ENCODE data around the gene TPD52L2. TPM values are rescaled to one million over a fixed set of nuclear protein-coding genes. Genes with fewer than 3 reads are reported as not detected.

Gene TPD52L2
- total RNA-seq, 2 experiments from 2014 or later: 67.8 to 70.8 TPM

- H3K4me3 Mint-ChIP-seq: no peak overlapping the region
- no peaks in the 10 kb centered on the region for H3K4me1 Mint-ChIP-seq (ENCODE audit: low read depth)
- ChIA-PET CTCF (interaction anchor here (1.0 to 1.1 kb wide), 2 partner anchors 59 to 61 kb away, joined by 3 read pairs; no protein-coding TSS in a partner anchor), POLR2A (no interaction called here)
- intact Hi-C loops (cut with micrococcal nuclease): no loop called here
- peaks cover 21% of the 10 kb centered on the region for H3K36me3 Mint-ChIP-seq
- no peaks in the 10 kb centered on the region for H3K9me3 Mint-ChIP-seq
- H3K27me3 Mint-ChIP-seq: no peaks in the 10 kb centered on the region
- no peak for DNase-seq
- H3K27ac Mint-ChIP-seq: no peak overlapping the region
These were observed 69.4 kb downstream of the TPD52L2 start for GRCh38 chr20:63934271-63935068.

DNA sequence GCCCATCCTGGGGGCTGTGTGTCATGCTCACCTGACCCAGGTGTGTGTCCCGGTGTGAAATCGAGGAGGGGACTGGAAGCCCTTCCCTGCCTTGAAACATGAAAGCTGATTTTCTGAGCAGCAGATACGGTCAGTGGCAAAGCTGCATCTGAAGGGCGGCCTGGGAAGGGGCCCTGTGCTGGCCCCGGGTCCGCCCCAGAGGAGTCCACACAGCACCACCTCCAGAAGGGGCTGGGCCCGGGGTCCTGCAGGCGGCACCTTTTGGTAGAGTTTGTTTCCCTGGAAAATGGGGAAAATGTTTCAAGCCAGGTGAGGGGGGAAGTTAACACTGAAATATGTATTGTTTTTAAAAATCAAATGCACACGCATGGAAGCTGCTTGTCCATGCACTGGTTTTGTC is 70.4 kb downstream of the TPD52L2 start:
- intact Hi-C loops (cut with micrococcal nuclease): no loop called here
- Mint-ChIP-seq H3K9me3 (no peaks in the 10 kb centered on the region), H3K27ac (no peak overlapping the region), H3K27me3 (no peaks in the 10 kb centered on the region), H3K4me1 (ENCODE audit: low read depth) (no peaks in the 10 kb centered on the region), H3K36me3 (peaks cover 20% of the 10 kb centered on the region), H3K4me3 (no peak overlapping the region)
- DNase-seq: no peak
- CTCF ChIA-PET: interaction anchor here (1.0 kb wide), 1 partner anchor 62 kb away, joined by 3 read pairs; no protein-coding TSS in a partner anchor
- POLR2A ChIA-PET: no interaction called here

GRCh38 chr20:63937596-63937995 is 72.5 kb downstream of the TPD52L2 start:
- intact Hi-C loops (cut with micrococcal nuclease): no loop called here

DNA sequence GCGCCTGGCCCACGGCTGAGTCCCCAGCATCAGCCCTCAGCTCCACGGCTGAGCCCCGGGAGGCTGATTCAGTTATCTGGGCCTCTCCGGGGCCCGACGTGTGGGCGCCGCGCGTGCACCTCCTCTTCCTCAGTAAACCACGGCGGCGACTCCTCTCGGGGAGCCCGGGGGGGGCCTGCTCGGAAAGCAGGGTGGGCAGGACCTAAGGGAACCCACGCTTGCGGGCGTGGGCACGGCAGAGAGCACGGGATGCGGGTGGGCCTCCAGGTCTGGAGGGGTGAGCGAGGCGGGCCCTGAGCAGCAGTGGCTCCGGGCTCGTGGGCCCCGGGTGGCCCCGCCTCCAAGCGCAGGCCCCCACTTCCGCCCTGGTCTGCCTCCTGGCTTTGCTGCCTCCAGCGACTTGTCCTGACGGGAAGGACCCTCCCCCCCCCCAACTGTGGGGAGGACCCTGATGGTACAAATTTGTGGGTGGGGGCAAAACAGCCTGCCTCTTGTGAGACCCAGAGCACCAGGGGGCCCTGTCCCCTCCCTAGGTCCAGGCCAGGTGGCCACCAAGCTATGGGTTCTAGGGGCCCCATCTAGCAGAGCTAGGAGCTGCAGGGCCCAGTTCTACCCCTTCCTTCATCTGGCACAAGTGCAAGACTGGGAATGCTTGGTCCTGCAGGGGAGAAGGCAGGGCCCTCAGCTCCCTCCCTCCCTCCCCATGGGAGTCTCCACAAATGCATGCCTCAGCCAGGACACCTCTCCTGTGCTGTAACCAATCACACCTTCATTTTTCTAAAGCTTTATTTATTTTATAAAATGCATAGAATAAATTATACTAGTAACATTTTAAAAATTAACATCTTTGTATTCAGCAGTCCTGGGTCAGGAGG is 74.2 kb downstream of the TPD52L2 start:
- CTCF ChIA-PET: no interaction called here
- peaks cover 5% of the 10 kb centered on the region for H3K4me1 Mint-ChIP-seq (ENCODE audit: low read depth)
- H3K27me3 Mint-ChIP-seq: no peaks in the 10 kb centered on the region
- peaks cover 12% of the 10 kb centered on the region for H3K36me3 Mint-ChIP-seq
- no peak overlapping the region for H3K27ac Mint-ChIP-seq
- no peak overlapping the region for H3K4me3 Mint-ChIP-seq
- intact Hi-C loops (cut with micrococcal nuclease): no loop called here
- no peak for DNase-seq
- POLR2A ChIA-PET: no interaction called here
- no peaks in the 10 kb centered on the region for H3K9me3 Mint-ChIP-seq

More at GRCh38 chr20:63937596-63937995, 72.5 kb downstream of the TPD52L2 start:
- Mint-ChIP-seq H3K4me1 (ENCODE audit: low read depth) (peaks cover 5% of the 10 kb centered on the region), H3K9me3 (no peaks in the 10 kb centered on the region), H3K27me3 (no peaks in the 10 kb centered on the region), H3K36me3 (peaks cover 12% of the 10 kb centered on the region), H3K27ac (no peak overlapping the region), H3K4me3 (no peak overlapping the region)
- ChIA-PET CTCF (no interaction called here), POLR2A (no interaction called here)
- no peak for DNase-seq

DNA sequence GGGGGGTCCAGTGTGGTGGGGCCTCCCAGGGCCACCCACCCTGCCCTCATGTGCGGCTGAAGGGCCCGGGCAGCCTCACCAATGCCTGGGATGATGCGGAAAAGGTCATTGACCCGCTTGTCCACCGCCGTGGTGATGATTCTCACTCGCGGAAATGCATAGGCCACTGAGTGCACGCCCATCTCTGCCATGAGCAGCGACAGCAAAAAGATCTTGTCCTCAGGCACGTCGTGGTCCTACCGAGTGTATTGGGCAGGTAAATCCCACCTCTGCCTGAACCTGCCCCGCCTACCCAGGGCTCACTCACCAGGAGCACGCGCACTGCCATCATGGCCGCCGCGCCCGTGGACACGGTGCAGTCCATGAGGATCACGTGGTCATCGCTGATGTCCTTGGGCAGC is 75.0 kb downstream of the TPD52L2 start:
- Mint-ChIP-seq H3K4me3 (no peak overlapping the region), H3K27me3 (no peaks in the 10 kb centered on the region), H3K36me3 (peaks cover 12% of the 10 kb centered on the region), H3K9me3 (no peaks in the 10 kb centered on the region), H3K4me1 (ENCODE audit: low read depth) (peaks cover 5% of the 10 kb centered on the region), H3K27ac (no peak overlapping the region)
- POLR2A ChIA-PET: no interaction called here
- DNase-seq: no peak
- intact Hi-C loops (cut with micrococcal nuclease): no loop called here
- CTCF ChIA-PET: no interaction called here

GRCh38 chr20:63940472-63941266 is 75.6 kb downstream of the TPD52L2 start:
- no peak for DNase-seq
- no peak overlapping the region for H3K4me3 Mint-ChIP-seq
- H3K27ac Mint-ChIP-seq: no peak overlapping the region
- no peaks in the 10 kb centered on the region for H3K27me3 Mint-ChIP-seq
- intact Hi-C loops (cut with micrococcal nuclease): no loop called here
- H3K9me3 Mint-ChIP-seq: no peaks in the 10 kb centered on the region
- ChIA-PET POLR2A (no interaction called here), CTCF (interaction anchor here (0.9 kb wide), 1 partner anchor 33 kb away, joined by 4 read pairs; no protein-coding TSS in a partner anchor)
- peaks cover 5% of the 10 kb centered on the region for H3K4me1 Mint-ChIP-seq (ENCODE audit: low read depth)
- H3K36me3 Mint-ChIP-seq: peaks cover 11% of the 10 kb centered on the region

Small RNA genes lying within 50 kb of the gene (microRNA-seq; reads per million reads assigned to microRNA genes)
- gene MIR1914 (ENCODE audit: borderline microRNAs expressed, borderline number of aligned reads, borderline replicate concordance): not detected
- gene MIR941-1 (ENCODE audit: borderline microRNAs expressed, borderline number of aligned reads, borderline replicate concordance): not detected
- not detected for gene MIR941-2 (ENCODE audit: borderline microRNAs expressed, borderline number of aligned reads, borderline replicate concordance)
- not detected for gene MIR941-3 (ENCODE audit: borderline microRNAs expressed, borderline number of aligned reads, borderline replicate concordance)
- gene MIR941-4 (ENCODE audit: borderline microRNAs expressed, borderline number of aligned reads, borderline replicate concordance): not detected
- gene MIR941-5 (ENCODE audit: borderline microRNAs expressed, borderline number of aligned reads, borderline replicate concordance): not detected

Other genes with a start within 250 kb of the TPD52L2 start
- 10 to 100 TPM; 13.6 to 14.0 TPM for gene GMEB2, start 238.2 kb upstream of the TPD52L2 start, total RNA-seq
- gene STMN3, start 211.8 kb upstream of the TPD52L2 start, total RNA-seq: 10 to 100 TPM; 17.3 to 18.0 TPM
- gene RTEL1, start 207.0 kb upstream of the TPD52L2 start, total RNA-seq: 10 to 100 TPM; 38.0 to 38.3 TPM
- gene TNFRSF6B, start 168.6 kb upstream of the TPD52L2 start, total RNA-seq: not detected
- 10 to 100 TPM; 54.6 to 58.4 TPM for gene ARFRP1, start 157.3 kb upstream of the TPD52L2 start, total RNA-seq
- gene ZGPAT, start 157.2 kb upstream of the TPD52L2 start, total RNA-seq: 10 to 100 TPM; 28.7 to 29.9 TPM
- 10 to 100 TPM; 14.7 to 17.6 TPM for gene LIME1, start 128.6 kb upstream of the TPD52L2 start, total RNA-seq
- 10 to 100 TPM; 58.9 to 59.0 TPM for gene SLC2A4RG, start 125.5 kb upstream of the TPD52L2 start, total RNA-seq
- gene ZBTB46, start 34.0 kb upstream of the TPD52L2 start, total RNA-seq: 1 to 10 TPM; 4.6 to 5.5 TPM
- not detected for gene ABHD16B, start 3.8 kb upstream of the TPD52L2 start, total RNA-seq
- gene DNAJC5, start 29.9 kb downstream of the TPD52L2 start, total RNA-seq: 10 to 100 TPM; 33.7 to 33.8 TPM
- 10 to 100 TPM; 26.6 to 29.6 TPM for gene UCKL1, start 91.1 kb downstream of the TPD52L2 start, total RNA-seq
- gene ZNF512B, start 104.7 kb downstream of the TPD52L2 start, total RNA-seq: 10 to 100 TPM; 12.5 to 13.5 TPM
- 10 to 100 TPM; 23.7 to 24.5 TPM for gene SAMD10, start 114.4 kb downstream of the TPD52L2 start, total RNA-seq
- gene PRPF6, start 115.9 kb downstream of the TPD52L2 start, total RNA-seq: 10 to 100 TPM; 62.3 to 63.1 TPM
- gene C20orf204, start 170.9 kb downstream of the TPD52L2 start, total RNA-seq: 1 to 10 TPM; 3.1 TPM
- not detected for gene SOX18, start 184.4 kb downstream of the TPD52L2 start, total RNA-seq
- gene TCEA2, start 197.9 kb downstream of the TPD52L2 start, total RNA-seq: 10 to 100 TPM; 27.3 to 29.9 TPM
- gene RGS19, start 214.2 kb downstream of the TPD52L2 start, total RNA-seq: 10 to 100 TPM; 43.2 to 44.4 TPM
- gene OPRL1, start 214.8 kb downstream of the TPD52L2 start, total RNA-seq: under 1 TPM; 0.63 to 0.71 TPM
- gene LKAAEAR1, start 219.1 kb downstream of the TPD52L2 start, total RNA-seq: not detected
- not detected for gene NPBWR2, start 242.3 kb downstream of the TPD52L2 start, total RNA-seq

Data from activated CD4-positive, alpha-beta memory T cell treated with anti-CD3 and anti-CD28 coated beads for 36 hours (primary cell).